ENCODE results near the gene MKI67. TPM values are rescaled to one million over a fixed set of nuclear protein-coding genes. Genes with fewer than 3 reads are reported as not detected.

The MKI67 gene
- total and polyA plus RNA-seq, 2 experiments from 2014 or later, result 7.9 to 63.6 TPM

DNA sequence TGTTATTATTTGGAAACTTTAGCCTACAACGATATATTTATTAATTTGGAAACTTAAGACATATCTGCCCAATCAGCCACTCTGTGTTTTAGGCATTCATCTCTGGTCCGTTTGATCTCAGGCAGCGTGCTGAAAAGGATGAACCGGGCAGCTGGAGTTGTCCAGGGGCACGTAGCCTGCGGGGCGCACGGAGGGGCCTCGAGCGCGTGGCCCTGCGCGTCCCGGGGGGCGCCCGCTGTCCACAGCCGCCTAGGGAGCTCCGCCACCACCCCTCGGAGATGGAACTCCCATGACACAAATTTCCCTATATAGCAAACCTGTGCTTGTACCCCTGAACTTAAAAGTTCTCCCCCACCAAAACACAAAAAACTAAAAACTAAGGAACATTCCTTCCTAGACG, 24.3 kb upstream of the MKI67 start:
- no peak overlapping the region for H3K27ac ChIP-seq
- no peaks in the 10 kb centered on the region for H3K4me1 ChIP-seq (ENCODE audit: low read depth)
- H3K27me3 ChIP-seq, result no peaks in the 10 kb centered on the region
- H3K9me3 ChIP-seq (ENCODE audit: low read depth), result no peaks in the 10 kb centered on the region
- TF ChIP-seq, protein P1, sequence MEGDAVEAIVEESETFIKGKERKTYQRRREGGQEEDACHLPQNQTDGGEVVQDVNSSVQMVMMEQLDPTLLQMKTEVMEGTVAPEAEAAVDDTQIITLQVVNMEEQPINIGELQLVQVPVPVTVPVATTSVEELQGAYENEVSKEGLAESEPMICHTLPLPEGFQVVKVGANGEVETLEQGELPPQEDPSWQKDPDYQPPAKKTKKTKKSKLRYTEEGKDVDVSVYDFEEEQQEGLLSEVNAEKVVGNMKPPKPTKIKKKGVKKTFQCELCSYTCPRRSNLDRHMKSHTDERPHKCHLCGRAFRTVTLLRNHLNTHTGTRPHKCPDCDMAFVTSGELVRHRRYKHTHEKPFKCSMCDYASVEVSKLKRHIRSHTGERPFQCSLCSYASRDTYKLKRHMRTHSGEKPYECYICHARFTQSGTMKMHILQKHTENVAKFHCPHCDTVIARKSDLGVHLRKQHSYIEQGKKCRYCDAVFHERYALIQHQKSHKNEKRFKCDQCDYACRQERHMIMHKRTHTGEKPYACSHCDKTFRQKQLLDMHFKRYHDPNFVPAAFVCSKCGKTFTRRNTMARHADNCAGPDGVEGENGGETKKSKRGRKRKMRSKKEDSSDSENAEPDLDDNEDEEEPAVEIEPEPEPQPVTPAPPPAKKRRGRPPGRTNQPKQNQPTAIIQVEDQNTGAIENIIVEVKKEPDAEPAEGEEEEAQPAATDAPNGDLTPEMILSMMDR (IDR thresholded peaks at IDR 0.05; ENCODE audit: low read depth, low read length), result no peak
- no peak for DNase-seq (ENCODE audit: low read depth in 1 of 2, low spot score in 1 of 2)
- no peaks in the 10 kb centered on the region for H3K36me3 ChIP-seq
- peak overlapping the region; percentile 34 for H3K4me3 ChIP-seq

DNA sequence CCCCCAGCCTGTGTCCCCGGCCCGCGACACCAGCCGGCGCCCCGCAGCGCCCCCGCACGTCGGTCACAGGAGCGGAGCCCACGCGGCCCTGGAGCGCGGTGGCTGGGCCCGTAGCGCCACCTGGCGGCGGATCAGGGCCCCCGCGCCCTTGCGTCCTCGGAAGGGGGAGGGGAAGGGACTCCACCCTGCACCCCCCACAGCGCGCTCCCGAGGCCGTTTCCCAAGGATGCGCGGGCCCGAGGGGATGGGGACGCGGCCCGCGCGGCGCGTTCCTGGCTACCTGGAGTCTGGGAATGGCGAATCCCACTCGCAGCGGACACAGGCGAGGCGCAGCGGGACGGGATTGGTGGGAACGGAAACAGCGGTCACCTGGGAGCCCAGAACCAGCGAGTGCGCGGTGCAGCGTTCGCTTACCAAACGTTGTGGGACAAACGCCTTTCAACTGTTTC, 23.8 kb upstream of the MKI67 start:
- peak; percentile 73 to 85 for DNase-seq (ENCODE audit: low read depth in 1 of 2, low spot score in 1 of 2)
- Histone ChIP-seq H3K4me1 (ENCODE audit: low read depth) (no peaks in the 10 kb centered on the region), H3K9me3 (ENCODE audit: low read depth) (no peaks in the 10 kb centered on the region), H3K27ac (no peak overlapping the region), H3K4me3 (peak overlapping the region; percentile 34), H3K27me3 (no peaks in the 10 kb centered on the region), H3K36me3 (no peaks in the 10 kb centered on the region)
- TF ChIP-seq, protein P1 (IDR thresholded peaks at IDR 0.05; ENCODE audit: low read depth, low read length), result peak; percentile 90

DNA sequence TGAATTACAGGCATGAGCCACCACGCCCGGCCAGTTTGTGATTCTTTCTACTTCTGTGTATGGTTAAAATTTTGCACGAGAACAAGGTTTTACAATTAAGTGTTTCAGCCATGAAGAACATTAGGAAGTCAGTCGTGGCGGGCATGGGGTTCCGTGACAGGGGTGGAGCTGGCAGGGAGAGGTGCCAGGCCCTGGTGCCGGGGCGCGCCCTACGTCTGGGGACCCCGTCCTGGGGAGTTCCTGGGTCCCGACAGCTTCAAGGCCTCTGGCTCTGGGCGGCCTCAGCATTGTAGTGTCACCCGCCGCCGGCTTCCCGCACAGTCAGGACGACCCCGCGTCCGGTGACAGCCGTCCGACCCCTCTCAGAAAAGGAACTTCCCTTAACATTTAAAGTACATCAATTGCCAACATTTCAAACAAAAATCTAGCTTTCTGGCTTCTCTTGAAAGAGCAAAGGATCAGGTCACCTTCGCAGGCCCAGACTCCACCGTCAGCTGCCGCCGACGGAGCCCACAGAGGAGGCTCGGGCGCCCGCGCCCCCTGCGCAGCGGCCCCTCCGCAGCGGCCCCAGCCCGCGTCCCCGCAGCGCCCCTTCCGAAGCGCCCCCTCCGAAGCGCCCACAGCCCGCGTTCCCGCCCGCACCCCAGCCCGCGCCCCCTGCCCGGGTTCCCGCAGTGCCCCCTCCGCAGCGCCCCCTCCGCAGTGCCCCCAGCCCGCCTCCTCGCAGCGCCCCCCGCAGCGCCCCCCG, 23.2 kb upstream of the MKI67 start:
- no peak for DNase-seq (ENCODE audit: low read depth in 1 of 2, low spot score in 1 of 2)
- no peak overlapping the region for H3K27ac ChIP-seq
- no peak overlapping the region for H3K4me3 ChIP-seq
- H3K4me1 ChIP-seq (ENCODE audit: low read depth), result no peaks in the 10 kb centered on the region
- H3K36me3 ChIP-seq, result no peaks in the 10 kb centered on the region
- H3K9me3 ChIP-seq (ENCODE audit: low read depth), result no peaks in the 10 kb centered on the region
- TF ChIP-seq, protein P1 (IDR thresholded peaks at IDR 0.05; ENCODE audit: low read depth, low read length), result no peak
- H3K27me3 ChIP-seq, result no peaks in the 10 kb centered on the region

DNA sequence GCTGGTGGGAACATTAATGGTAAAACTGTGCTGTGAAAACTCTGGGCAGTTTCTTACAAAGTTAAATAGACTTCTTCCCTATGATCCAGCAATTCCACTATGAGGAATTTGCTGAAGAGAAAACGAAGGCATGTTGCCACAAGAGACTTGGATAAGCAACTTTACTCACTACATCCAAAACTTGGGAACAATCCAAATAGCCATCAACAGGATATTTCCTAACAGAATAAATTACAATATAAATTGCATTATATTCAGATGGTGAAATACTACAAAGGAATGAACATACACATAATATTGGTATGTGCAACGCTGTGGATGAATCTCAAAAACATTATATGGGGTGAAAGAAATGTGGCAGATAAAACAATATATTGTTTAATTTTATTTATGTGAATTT, 21.4 kb upstream of the MKI67 start:
- Histone ChIP-seq H3K36me3 (no peaks in the 10 kb centered on the region), H3K9me3 (ENCODE audit: low read depth) (no peaks in the 10 kb centered on the region), H3K27me3 (no peaks in the 10 kb centered on the region), H3K4me1 (ENCODE audit: low read depth) (no peaks in the 10 kb centered on the region), H3K27ac (no peak overlapping the region), H3K4me3 (no peak overlapping the region)
- DNase-seq (ENCODE audit: low read depth in 1 of 2, low spot score in 1 of 2), result peak in 1 of 2 donors; percentile 93
- TF ChIP-seq, protein P1 (IDR thresholded peaks at IDR 0.05; ENCODE audit: low read depth, low read length), result no peak

DNA sequence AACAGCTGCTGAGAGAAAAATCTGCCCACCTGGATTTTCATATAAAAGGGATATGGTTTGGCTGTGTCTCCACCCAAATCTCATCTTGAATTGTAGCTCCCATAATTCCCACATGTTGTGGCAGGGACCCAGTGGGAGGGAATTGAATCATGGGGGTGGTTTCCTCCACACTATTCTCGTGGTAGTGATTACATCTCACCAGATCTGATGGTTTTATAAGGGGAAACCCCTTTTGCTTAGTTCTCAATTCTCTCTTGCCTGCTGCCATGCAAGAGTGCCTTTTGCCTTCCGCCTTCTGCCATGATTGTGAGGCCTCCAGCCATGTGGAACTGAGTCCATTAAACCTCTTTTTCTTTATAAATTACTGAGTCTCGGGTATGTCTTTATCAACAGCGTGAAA, 20.8 kb upstream of the MKI67 start:
- Histone ChIP-seq H3K9me3 (ENCODE audit: low read depth) (no peaks in the 10 kb centered on the region), H3K4me1 (ENCODE audit: low read depth) (no peaks in the 10 kb centered on the region), H3K27ac (no peak overlapping the region), H3K27me3 (no peaks in the 10 kb centered on the region), H3K4me3 (no peak overlapping the region), H3K36me3 (no peaks in the 10 kb centered on the region)
- no peak for DNase-seq (ENCODE audit: low read depth in 1 of 2, low spot score in 1 of 2)
- TF ChIP-seq, protein P1 (IDR thresholded peaks at IDR 0.05; ENCODE audit: low read depth, low read length), result no peak

All from cardiac muscle cell (in vitro differentiated cells and primary cell).